Measurements from ENCODE around the gene TMEM11.

Gene TMEM11

DNA sequence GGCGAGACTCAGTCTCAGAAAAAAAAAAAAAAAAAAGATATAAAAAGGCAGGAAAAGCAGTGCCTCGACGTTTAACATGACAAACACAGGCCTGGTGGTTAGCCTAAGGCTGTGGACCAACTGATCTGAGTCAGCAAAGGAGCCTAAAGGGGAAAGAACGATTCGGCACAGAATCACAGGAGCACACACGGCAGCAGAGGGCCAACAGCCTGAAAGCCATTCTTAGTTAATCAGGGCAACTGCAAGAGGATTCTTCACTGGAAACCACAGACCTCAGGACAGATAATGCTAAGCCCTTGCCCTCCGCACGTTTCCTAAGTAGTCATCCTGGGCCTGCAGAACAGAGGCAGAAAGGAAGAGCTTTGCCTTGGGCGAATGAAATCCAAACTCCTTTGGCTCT is 14.7 kb downstream of the TMEM11 start:
- Histone ChIP-seq H2AFZ (no peak overlapping the region), H3K4me1 (peaks cover 9% of the 10 kb centered on the region), H3K79me2 (peaks cover 45% of the 10 kb centered on the region), H3K4me2 (ENCODE audit: low read length) (no peak overlapping the region), H3K27ac (no peak overlapping the region), H3K9ac (no peak overlapping the region), H3K9me3 (ENCODE audit: control insufficient read depth, low read length) (no peaks in the 10 kb centered on the region), H3K36me3 (ENCODE audit: control insufficient read depth, insufficient read depth, low read length) (no peaks in the 10 kb centered on the region), H3K27me3 (ENCODE audit: control insufficient read depth, insufficient read depth, low read length) (no peaks in the 10 kb centered on the region), H3K4me3 (ENCODE audit: low read depth, low read length) (no peak overlapping the region)
- TF ChIP-seq, protein P1, sequence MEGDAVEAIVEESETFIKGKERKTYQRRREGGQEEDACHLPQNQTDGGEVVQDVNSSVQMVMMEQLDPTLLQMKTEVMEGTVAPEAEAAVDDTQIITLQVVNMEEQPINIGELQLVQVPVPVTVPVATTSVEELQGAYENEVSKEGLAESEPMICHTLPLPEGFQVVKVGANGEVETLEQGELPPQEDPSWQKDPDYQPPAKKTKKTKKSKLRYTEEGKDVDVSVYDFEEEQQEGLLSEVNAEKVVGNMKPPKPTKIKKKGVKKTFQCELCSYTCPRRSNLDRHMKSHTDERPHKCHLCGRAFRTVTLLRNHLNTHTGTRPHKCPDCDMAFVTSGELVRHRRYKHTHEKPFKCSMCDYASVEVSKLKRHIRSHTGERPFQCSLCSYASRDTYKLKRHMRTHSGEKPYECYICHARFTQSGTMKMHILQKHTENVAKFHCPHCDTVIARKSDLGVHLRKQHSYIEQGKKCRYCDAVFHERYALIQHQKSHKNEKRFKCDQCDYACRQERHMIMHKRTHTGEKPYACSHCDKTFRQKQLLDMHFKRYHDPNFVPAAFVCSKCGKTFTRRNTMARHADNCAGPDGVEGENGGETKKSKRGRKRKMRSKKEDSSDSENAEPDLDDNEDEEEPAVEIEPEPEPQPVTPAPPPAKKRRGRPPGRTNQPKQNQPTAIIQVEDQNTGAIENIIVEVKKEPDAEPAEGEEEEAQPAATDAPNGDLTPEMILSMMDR (IDR thresholded peaks at IDR 0.05), result no peak

DNA sequence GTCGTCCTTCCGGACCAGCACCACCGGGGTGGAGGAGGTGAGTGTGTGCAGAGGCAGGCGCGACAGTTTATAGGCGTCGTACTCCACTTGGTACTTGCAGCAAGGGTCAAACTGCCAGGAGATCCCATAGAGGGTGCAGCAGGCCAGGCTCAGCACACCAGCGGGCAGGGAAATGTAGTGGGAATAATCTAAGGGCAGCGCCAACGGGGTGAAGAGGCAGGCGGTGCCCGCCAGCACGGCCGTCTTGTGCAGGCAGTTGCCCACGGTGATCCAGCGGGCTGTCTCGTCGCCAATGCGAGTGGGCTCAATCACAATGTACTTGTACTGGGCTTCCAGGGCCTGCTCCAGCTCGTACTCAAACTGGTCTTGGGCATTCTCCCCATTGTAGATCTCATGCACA is 15.6 kb downstream of the TMEM11 start:
- H3K27ac ChIP-seq, result no peak overlapping the region
- H3K4me1 ChIP-seq, result peaks cover 9% of the 10 kb centered on the region
- no peak overlapping the region for H3K4me3 ChIP-seq (ENCODE audit: low read depth, low read length)
- no peaks in the 10 kb centered on the region for H3K27me3 ChIP-seq (ENCODE audit: control insufficient read depth, insufficient read depth, low read length)
- H3K36me3 ChIP-seq (ENCODE audit: control insufficient read depth, insufficient read depth, low read length), result no peaks in the 10 kb centered on the region
- H3K9me3 ChIP-seq (ENCODE audit: control insufficient read depth, low read length), result no peaks in the 10 kb centered on the region
- TF ChIP-seq, protein P1 (IDR thresholded peaks at IDR 0.05), result no peak
- no peak overlapping the region for H2AFZ ChIP-seq
- no peak overlapping the region for H3K4me2 ChIP-seq (ENCODE audit: low read length)
- no peak overlapping the region for H3K9ac ChIP-seq
- H3K79me2 ChIP-seq, result peaks cover 39% of the 10 kb centered on the region

DNA sequence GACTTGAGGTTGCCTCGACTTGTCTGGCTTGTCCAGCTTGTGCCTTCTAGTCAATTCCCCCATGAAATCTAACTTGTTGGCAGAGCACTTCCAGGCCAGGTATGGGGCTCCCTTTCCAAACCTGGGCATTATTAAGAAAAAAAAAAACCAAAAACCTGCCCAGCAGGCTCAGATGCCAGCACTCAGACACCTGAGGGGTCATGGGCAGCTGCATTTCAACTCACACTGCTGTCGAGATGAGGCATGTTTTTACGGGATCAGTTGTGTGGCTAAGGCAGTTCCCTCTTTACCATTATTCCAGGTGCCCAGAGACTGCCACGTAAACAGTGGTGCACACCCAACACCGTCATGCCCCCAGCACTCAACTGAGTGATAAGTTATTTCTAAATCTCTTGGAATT is 17.8 kb downstream of the TMEM11 start:
- H3K4me1 ChIP-seq, result peaks cover 9% of the 10 kb centered on the region
- H3K9ac ChIP-seq, result no peak overlapping the region
- H3K9me3 ChIP-seq (ENCODE audit: control insufficient read depth, low read length), result no peaks in the 10 kb centered on the region
- H3K79me2 ChIP-seq, result peaks cover 17% of the 10 kb centered on the region
- H3K4me3 ChIP-seq (ENCODE audit: low read depth, low read length), result no peak overlapping the region
- TF ChIP-seq, protein P1 (IDR thresholded peaks at IDR 0.05), result no peak
- H3K4me2 ChIP-seq (ENCODE audit: low read length), result no peak overlapping the region
- H2AFZ ChIP-seq, result no peak overlapping the region
- H3K27me3 ChIP-seq (ENCODE audit: control insufficient read depth, insufficient read depth, low read length), result no peaks in the 10 kb centered on the region
- no peak overlapping the region for H3K27ac ChIP-seq
- H3K36me3 ChIP-seq (ENCODE audit: control insufficient read depth, insufficient read depth, low read length), result no peaks in the 10 kb centered on the region

DNA sequence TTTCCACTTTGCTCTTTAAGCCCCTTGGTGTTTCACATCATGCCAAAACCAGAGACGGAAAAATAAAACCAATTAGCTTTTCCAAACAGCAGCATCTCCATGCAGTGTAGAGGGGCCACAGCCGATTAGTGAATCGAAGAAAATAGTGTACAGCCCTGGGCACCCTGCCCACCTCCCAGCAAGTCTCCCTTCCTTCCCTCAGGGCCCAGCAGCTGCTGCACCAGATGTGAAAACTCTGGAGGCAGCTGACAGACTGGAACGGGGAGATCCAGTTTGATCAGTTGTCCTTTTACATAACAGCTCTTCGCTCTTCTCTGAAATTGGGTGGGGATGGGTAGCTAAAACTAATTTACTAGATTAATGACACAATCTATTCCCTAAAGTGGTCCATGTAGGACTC is 19.3 kb downstream of the TMEM11 start:
- peaks cover 11% of the 10 kb centered on the region for H3K79me2 ChIP-seq
- no peak overlapping the region for H3K9ac ChIP-seq
- TF ChIP-seq, protein P1 (IDR thresholded peaks at IDR 0.05), result no peak
- H3K4me2 ChIP-seq (ENCODE audit: low read length), result no peak overlapping the region
- no peak overlapping the region for H2AFZ ChIP-seq
- no peaks in the 10 kb centered on the region for H3K4me1 ChIP-seq
- H3K36me3 ChIP-seq (ENCODE audit: control insufficient read depth, insufficient read depth, low read length), result no peaks in the 10 kb centered on the region
- no peak overlapping the region for H3K27ac ChIP-seq
- H3K4me3 ChIP-seq (ENCODE audit: low read depth, low read length), result no peak overlapping the region
- H3K9me3 ChIP-seq (ENCODE audit: control insufficient read depth, low read length), result no peaks in the 10 kb centered on the region
- no peaks in the 10 kb centered on the region for H3K27me3 ChIP-seq (ENCODE audit: control insufficient read depth, insufficient read depth, low read length)

DNA sequence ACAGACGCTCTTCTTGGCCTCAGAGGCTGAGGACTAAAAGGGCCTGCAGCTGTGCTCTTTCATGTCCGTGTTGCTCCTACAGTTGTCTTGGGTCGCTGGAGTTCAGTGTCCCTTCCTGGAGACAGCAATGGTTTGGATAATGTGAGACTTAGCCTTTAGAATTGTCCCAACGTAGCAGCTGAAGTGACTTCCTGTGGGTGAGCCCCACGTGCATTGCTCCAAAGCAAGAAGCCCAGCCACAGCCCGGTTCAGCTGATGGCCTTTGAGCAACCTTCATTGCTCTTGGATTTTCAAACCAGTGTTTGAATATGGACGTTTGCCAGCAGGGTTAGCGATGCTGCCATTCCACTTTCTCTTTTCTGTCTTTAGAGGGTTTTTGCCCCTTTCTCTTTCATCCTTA is 19.7 kb downstream of the TMEM11 start:
- no peaks in the 10 kb centered on the region for H3K27me3 ChIP-seq (ENCODE audit: control insufficient read depth, insufficient read depth, low read length)
- H3K4me3 ChIP-seq (ENCODE audit: low read depth, low read length), result no peak overlapping the region
- TF ChIP-seq, protein P1 (IDR thresholded peaks at IDR 0.05), result no peak
- no peak overlapping the region for H3K4me2 ChIP-seq (ENCODE audit: low read length)
- no peaks in the 10 kb centered on the region for H3K9me3 ChIP-seq (ENCODE audit: control insufficient read depth, low read length)
- H3K4me1 ChIP-seq, result no peaks in the 10 kb centered on the region
- H3K36me3 ChIP-seq (ENCODE audit: control insufficient read depth, insufficient read depth, low read length), result no peaks in the 10 kb centered on the region
- peaks cover 11% of the 10 kb centered on the region for H3K79me2 ChIP-seq
- H2AFZ ChIP-seq, result no peak overlapping the region
- no peak overlapping the region for H3K27ac ChIP-seq
- H3K9ac ChIP-seq, result no peak overlapping the region
